Measurements from ENCODE around the gene CCDC137. TPM values are rescaled to one million over a fixed set of nuclear protein-coding genes. Genes with fewer than 3 reads are reported as not detected.
A peak's percentile ranks its signal among the peaks of the same experiment; 100 is the strongest.

The CCDC137 gene
- total and polyA plus RNA-seq, 4 donors: 3.9 to 25.9 (median 16.5) TPM

GRCh38 chr17:81719410-81720266 is 53.1 kb downstream of the CCDC137 start:
- Histone ChIP-seq H3K9me3 (ENCODE audit: control insufficient read depth, insufficient read depth, low read length) (no peaks in the 10 kb centered on the region), H3K27me3 (ENCODE audit: control insufficient read depth, insufficient read depth, low read length) (no peaks in the 10 kb centered on the region), H3K4me3 (ENCODE audit: low read depth, low read length) (no peak overlapping the region), H3K4me1 (ENCODE audit: control insufficient read depth, insufficient read depth, low read length) (peaks cover 31% of the 10 kb centered on the region), H3K36me3 (ENCODE audit: control insufficient read depth, insufficient read depth, low read length) (peaks cover 61% of the 10 kb centered on the region), H3K27ac (ENCODE audit: low read depth, low read length) (no peak overlapping the region)
- DNase-seq (ENCODE audit: low read depth in 4 of 6, low spot score in 6 of 6): peak in 1 of 6 donors; percentile 34
- 64% methylated on average over 29 of the region's 33 CpGs for WGBS (ENCODE audit: insufficient coverage)

- H3K27ac ChIP-seq (ENCODE audit: low read depth, low read length): no peak overlapping the region
Observed at GRCh38 chr17:81720267-81721071, 53.9 kb downstream of the CCDC137 start.

GRCh38 chr17:81722184-81723120 is 55.9 kb downstream of the CCDC137 start:
- Histone ChIP-seq H3K27ac (ENCODE audit: low read depth, low read length) (no peak overlapping the region), H3K27me3 (ENCODE audit: control insufficient read depth, insufficient read depth, low read length) (no peaks in the 10 kb centered on the region), H3K4me3 (ENCODE audit: low read depth, low read length) (no peak overlapping the region), H3K9me3 (ENCODE audit: control insufficient read depth, insufficient read depth, low read length) (no peaks in the 10 kb centered on the region), H3K4me1 (ENCODE audit: control insufficient read depth, insufficient read depth, low read length) (peaks cover 29% of the 10 kb centered on the region), H3K36me3 (ENCODE audit: control insufficient read depth, insufficient read depth, low read length) (peaks cover 33% of the 10 kb centered on the region)
- DNase-seq (ENCODE audit: low read depth in 4 of 6, low spot score in 6 of 6): peak in 1 of 6 donors; percentile 47
- 72% methylated on average over 6 of the region's 10 CpGs for WGBS (ENCODE audit: insufficient coverage)

More at GRCh38 chr17:81720267-81721071, 53.9 kb downstream of the CCDC137 start:
- DNase-seq (ENCODE audit: low read depth in 4 of 6, low spot score in 6 of 6): no peak
- H3K9me3 ChIP-seq (ENCODE audit: control insufficient read depth, insufficient read depth, low read length): no peaks in the 10 kb centered on the region
- H3K4me3 ChIP-seq (ENCODE audit: low read depth, low read length): no peak overlapping the region
- peaks cover 29% of the 10 kb centered on the region for H3K4me1 ChIP-seq (ENCODE audit: control insufficient read depth, insufficient read depth, low read length)
- H3K36me3 ChIP-seq (ENCODE audit: control insufficient read depth, insufficient read depth, low read length): peaks cover 53% of the 10 kb centered on the region
- no peaks in the 10 kb centered on the region for H3K27me3 ChIP-seq (ENCODE audit: control insufficient read depth, insufficient read depth, low read length)
- 75% methylated on average over 33 of the region's 33 CpGs for WGBS (ENCODE audit: insufficient coverage)

Small RNA genes lying within 50 kb of the gene (small RNA-seq; reads per million reads assigned to genes)
- not detected for gene MIR6786 (ENCODE audit: low replicate concordance)

Other genes with a start within 250 kb of the CCDC137 start
- gene ACTG1, start 153.9 kb upstream of the CCDC137 start, total RNA-seq: 1,000 to 10,000 TPM; 1,777 to 2,883 TPM
- gene ACTG1, start 153.9 kb upstream of the CCDC137 start, polyA plus RNA-seq (ENCODE audit: insufficient read length in 2 of 2): 1,000 to 10,000 TPM; 3,154 to 3,460 TPM
- gene FSCN2, start 138.4 kb upstream of the CCDC137 start, total RNA-seq: 1 to 10 TPM in 1 of 2 donors, under 1 TPM in 1; 0.89 to 1.7 TPM
- gene FSCN2, start 138.4 kb upstream of the CCDC137 start, polyA plus RNA-seq (ENCODE audit: insufficient read length in 2 of 2): 1 to 10 TPM; 1.5 to 3.1 TPM
- gene FAAP100, start 114.4 kb upstream of the CCDC137 start, total RNA-seq: 10 to 100 TPM; 16.9 to 22.8 TPM
- gene FAAP100, start 114.4 kb upstream of the CCDC137 start, polyA plus RNA-seq (ENCODE audit: insufficient read length in 2 of 2): 10 to 100 TPM; 55.5 to 70.9 TPM
- 10 to 100 TPM; 38.8 to 40.1 TPM for gene NPLOC4, start 29.6 kb upstream of the CCDC137 start, total RNA-seq
- gene NPLOC4, start 29.6 kb upstream of the CCDC137 start, polyA plus RNA-seq (ENCODE audit: insufficient read length in 2 of 2): 10 to 100 TPM; 46.0 to 60.6 TPM
- gene TSPAN10, start 29.5 kb upstream of the CCDC137 start, total RNA-seq: 1 to 10 TPM in 1 of 2 donors, under 1 TPM in 1; 0.69 to 1.3 TPM
- 1 to 10 TPM; 1.2 to 1.6 TPM for gene TSPAN10, start 29.5 kb upstream of the CCDC137 start, polyA plus RNA-seq (ENCODE audit: insufficient read length in 2 of 2)
- 1 to 10 TPM in 1 of 2 donors, not detected in 1; 3.7 TPM for gene PDE6G, start 10.2 kb upstream of the CCDC137 start, total RNA-seq
- gene PDE6G, start 10.2 kb upstream of the CCDC137 start, polyA plus RNA-seq (ENCODE audit: insufficient read length in 2 of 2): 1 to 10 TPM; 1.9 to 2.0 TPM
- 10 to 100 TPM; 10.1 to 35.6 TPM for gene OXLD1, start 132 bp upstream of the CCDC137 start, total RNA-seq
- gene OXLD1, start 132 bp upstream of the CCDC137 start, polyA plus RNA-seq (ENCODE audit: insufficient read length in 2 of 2): 10 to 100 TPM; 20.9 to 27.1 TPM
- gene ARL16, start 17.1 kb downstream of the CCDC137 start, total RNA-seq: 10 to 100 TPM; 43.2 to 57.1 TPM
- gene ARL16, start 17.1 kb downstream of the CCDC137 start, polyA plus RNA-seq (ENCODE audit: insufficient read length in 2 of 2): 10 to 100 TPM; 64.8 to 69.1 TPM
- gene HGS, start 17.3 kb downstream of the CCDC137 start, total RNA-seq: 10 to 100 TPM; 37.9 to 66.7 TPM
- 100 to 1,000 TPM; 107 to 128 TPM for gene HGS, start 17.3 kb downstream of the CCDC137 start, polyA plus RNA-seq (ENCODE audit: insufficient read length in 2 of 2)
- 10 to 100 TPM in 1 of 2 donors, 1 to 10 TPM in 1; 9.2 to 10.7 TPM for gene MRPL12, start 36.6 kb downstream of the CCDC137 start, total RNA-seq
- 10 to 100 TPM; 74.5 to 76.0 TPM for gene MRPL12, start 36.6 kb downstream of the CCDC137 start, polyA plus RNA-seq (ENCODE audit: insufficient read length in 2 of 2)
- gene SLC25A10, start 45.5 kb downstream of the CCDC137 start, total RNA-seq: 10 to 100 TPM in 1 of 2 donors, 1 to 10 TPM in 1; 6.1 to 10.4 TPM
- 10 to 100 TPM; 14.1 to 15.2 TPM for gene SLC25A10, start 45.5 kb downstream of the CCDC137 start, polyA plus RNA-seq (ENCODE audit: insufficient read length in 2 of 2)
- under 1 TPM; 0.50 to 0.99 TPM for gene GCGR, start 137.4 kb downstream of the CCDC137 start, total RNA-seq
- 1 to 10 TPM in 1 of 2 donors, not detected in 1; 1.3 TPM for gene GCGR, start 137.4 kb downstream of the CCDC137 start, polyA plus RNA-seq (ENCODE audit: insufficient read length in 2 of 2)
- gene MCRIP1, start 166.6 kb downstream of the CCDC137 start, total RNA-seq: 100 to 1,000 TPM in 1 of 2 donors, 10 to 100 TPM in 1; 51.0 to 146 TPM
- gene MCRIP1, start 166.6 kb downstream of the CCDC137 start, polyA plus RNA-seq (ENCODE audit: insufficient read length in 2 of 2): 100 to 1,000 TPM; 216 to 234 TPM
- under 1 TPM in 1 of 2 donors, not detected in 1; 0.17 TPM for gene PPP1R27, start 168.3 kb downstream of the CCDC137 start, total RNA-seq
- gene PPP1R27, start 168.3 kb downstream of the CCDC137 start, polyA plus RNA-seq (ENCODE audit: insufficient read length in 2 of 2): under 1 TPM in 1 of 2 donors, not detected in 1; 0.18 TPM
- gene P4HB, start 193.8 kb downstream of the CCDC137 start, total RNA-seq: 100 to 1,000 TPM; 143 to 443 TPM
- gene P4HB, start 193.8 kb downstream of the CCDC137 start, polyA plus RNA-seq (ENCODE audit: insufficient read length in 2 of 2): 100 to 1,000 TPM; 254 to 311 TPM
- 100 to 1,000 TPM in 1 of 2 donors, 10 to 100 TPM in 1; 46.6 to 158 TPM for gene ARHGDIA, start 204.6 kb downstream of the CCDC137 start, total RNA-seq
- 100 to 1,000 TPM; 318 to 319 TPM for gene ARHGDIA, start 204.6 kb downstream of the CCDC137 start, polyA plus RNA-seq (ENCODE audit: insufficient read length in 2 of 2)
- 10 to 100 TPM; 54.6 to 77.1 TPM for gene ALYREF, start 224.8 kb downstream of the CCDC137 start, total RNA-seq
- 10 to 100 TPM; 77.4 to 84.5 TPM for gene ALYREF, start 224.8 kb downstream of the CCDC137 start, polyA plus RNA-seq (ENCODE audit: insufficient read length in 2 of 2)
- 100 to 1,000 TPM in 1 of 2 donors, 10 to 100 TPM in 1; 53.8 to 120 TPM for gene ANAPC11, start 225.0 kb downstream of the CCDC137 start, total RNA-seq
- gene ANAPC11, start 225.0 kb downstream of the CCDC137 start, polyA plus RNA-seq (ENCODE audit: insufficient read length in 2 of 2): 100 to 1,000 TPM; 142 to 144 TPM
- 1 to 10 TPM; 1.1 to 4.4 TPM for gene NPB, start 235.5 kb downstream of the CCDC137 start, total RNA-seq
- gene NPB, start 235.5 kb downstream of the CCDC137 start, polyA plus RNA-seq (ENCODE audit: insufficient read length in 2 of 2): 1 to 10 TPM; 2.1 to 3.8 TPM
- 10 to 100 TPM; 31.4 to 36.4 TPM for gene PCYT2, start 244.7 kb downstream of the CCDC137 start, total RNA-seq
- gene PCYT2, start 244.7 kb downstream of the CCDC137 start, polyA plus RNA-seq (ENCODE audit: insufficient read length in 2 of 2): 10 to 100 TPM; 62.9 to 67.4 TPM

Measured in spinal cord (tissue), 10 donors.